IPS-NIHi11 (cell line): ENCODE results near the gene WDR77.

Source experiments
- DNase-seq: peaks from one replicate; pipeline ENCODE4 v3.0.0; 2012; ENCODE audit warnings: mixed read lengths, low spot score

Gene WDR77

DNA sequence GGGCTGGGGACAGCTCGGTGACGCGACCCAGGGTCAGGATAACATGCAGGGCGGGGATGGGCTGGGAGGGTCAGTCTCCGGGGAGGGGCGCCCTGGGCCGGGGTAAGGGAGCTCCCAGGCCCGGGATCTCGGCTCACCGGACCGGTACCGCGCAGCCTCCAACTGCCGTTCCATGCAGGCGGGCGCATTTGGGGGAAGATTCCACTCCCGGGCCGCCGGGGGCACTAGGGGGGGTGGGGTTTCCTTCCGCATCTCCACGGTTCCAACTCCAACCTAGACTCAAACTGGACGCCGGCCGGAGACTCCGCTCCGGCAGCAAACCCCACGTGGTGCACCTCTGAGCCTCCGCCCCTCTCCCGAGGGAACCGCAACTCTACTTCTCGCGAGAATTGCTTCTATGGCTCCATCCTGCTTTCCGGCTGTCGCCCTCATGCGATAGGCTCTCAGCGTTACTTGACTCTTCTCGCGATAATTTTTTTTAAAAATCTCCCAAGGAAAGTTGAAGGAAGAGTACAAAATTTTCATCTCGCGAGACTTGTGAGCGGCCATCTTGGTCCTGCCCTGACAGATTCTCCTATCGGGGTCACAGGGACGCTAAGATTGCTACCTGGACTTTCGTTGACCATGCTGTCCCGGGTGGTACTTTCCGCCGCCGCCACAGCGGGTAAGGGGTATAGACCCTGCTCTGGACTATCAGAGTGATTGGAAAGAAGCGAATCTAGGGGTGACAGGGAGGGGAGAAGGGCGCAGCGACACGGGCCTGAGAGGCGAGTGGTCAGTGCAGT lies at the start of gene WDR77, which contains the start of gene ATP5PB:
WDR77 (minus strand) TSS at position 339 of the 785 bp plus-strand sequence; CDS start at position 252, 87 bp downstream.
ATP5PB (plus strand) TSS at position 547 of the 785 bp plus-strand sequence; CDS start at position 625, 78 bp downstream.
- DNase-seq = peak; percentile 100

- no peak for DNase-seq
Observed at GRCh38 chr1:111497592-111497991, 48.5 kb upstream of the WDR77 start.

DNA sequence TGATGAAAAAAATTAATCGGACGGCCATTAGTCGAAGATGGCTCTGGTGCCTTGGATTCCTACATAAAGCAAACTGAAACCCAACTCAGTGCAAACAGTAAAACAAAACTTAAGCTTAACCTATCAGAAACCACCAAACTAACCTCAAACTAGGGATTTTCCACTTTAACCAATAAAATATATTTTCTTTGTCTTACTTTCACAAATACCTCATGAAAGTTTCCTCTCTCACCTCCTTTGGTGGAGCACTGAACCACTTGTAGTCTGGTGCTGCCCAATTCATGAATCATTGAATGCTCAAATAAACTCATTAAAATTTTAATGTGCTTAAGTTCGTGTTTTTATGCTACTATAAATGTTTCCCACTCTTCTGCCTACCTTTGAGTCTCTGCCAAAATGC lies 47.3 kb upstream of the WDR77 start:
- no peak for DNase-seq

DNA sequence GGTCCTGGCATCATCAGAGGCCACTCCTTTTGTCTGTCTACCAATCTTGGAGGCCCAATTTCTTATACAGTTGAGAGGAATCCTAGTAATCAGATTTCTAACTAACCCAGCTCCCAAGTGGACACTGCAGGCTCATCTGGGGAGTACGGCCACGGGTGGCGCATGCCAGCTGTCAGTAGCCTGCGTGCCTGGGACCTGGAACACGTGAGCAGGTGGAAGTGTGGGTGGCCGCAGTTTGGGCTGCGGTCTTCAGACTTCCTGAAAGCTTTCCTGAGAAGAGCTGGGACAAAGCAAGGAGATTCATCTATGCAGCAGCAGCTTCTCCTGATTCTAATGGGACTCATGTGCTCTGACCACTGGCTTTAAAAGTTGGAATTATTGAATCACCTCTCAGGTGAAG lies 42.0 kb upstream of the WDR77 start:
- DNase-seq = no peak

- DNase-seq = no peak
Observed at GRCh38 chr1:111490220-111490619, 41.2 kb upstream of the WDR77 start.

- DNase-seq = no peak
Observed at GRCh38 chr1:111489604-111490003, 40.5 kb upstream of the WDR77 start.

GRCh38 chr1:111488669-111489068 lies 39.6 kb upstream of the WDR77 start:
- no peak for DNase-seq

DNA sequence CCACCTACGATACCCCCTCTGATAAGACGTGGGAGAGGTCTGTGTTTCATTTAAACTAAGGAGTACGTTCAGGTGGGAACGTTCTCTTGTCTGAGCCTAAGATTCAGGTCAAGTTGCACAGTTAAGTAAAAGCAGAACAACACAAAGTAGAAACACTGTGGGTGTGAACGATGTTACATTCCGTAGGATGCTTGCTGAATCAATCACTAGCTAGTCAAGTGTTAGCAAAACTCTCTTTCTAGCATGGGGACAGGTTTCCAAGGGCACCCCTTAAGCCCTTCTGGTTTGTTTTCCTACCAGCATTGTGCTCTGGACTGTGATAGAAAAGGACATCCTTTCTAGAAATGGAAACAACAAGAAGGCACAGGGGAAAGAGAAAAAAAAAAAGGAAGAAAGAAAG lies 38.1 kb upstream of the WDR77 start:
- DNase-seq = no peak

GRCh38 chr1:111486431-111486830 lies 37.4 kb upstream of the WDR77 start:
- no peak for DNase-seq

GRCh38 chr1:111484391-111485026 lies 35.5 kb upstream of the WDR77 start:
- DNase-seq = no peak

- DNase-seq = no peak
Observed at GRCh38 chr1:111483876-111484275, 34.8 kb upstream of the WDR77 start.

GRCh38 chr1:111483166-111483565 lies 34.1 kb upstream of the WDR77 start:
- DNase-seq = no peak

DNA sequence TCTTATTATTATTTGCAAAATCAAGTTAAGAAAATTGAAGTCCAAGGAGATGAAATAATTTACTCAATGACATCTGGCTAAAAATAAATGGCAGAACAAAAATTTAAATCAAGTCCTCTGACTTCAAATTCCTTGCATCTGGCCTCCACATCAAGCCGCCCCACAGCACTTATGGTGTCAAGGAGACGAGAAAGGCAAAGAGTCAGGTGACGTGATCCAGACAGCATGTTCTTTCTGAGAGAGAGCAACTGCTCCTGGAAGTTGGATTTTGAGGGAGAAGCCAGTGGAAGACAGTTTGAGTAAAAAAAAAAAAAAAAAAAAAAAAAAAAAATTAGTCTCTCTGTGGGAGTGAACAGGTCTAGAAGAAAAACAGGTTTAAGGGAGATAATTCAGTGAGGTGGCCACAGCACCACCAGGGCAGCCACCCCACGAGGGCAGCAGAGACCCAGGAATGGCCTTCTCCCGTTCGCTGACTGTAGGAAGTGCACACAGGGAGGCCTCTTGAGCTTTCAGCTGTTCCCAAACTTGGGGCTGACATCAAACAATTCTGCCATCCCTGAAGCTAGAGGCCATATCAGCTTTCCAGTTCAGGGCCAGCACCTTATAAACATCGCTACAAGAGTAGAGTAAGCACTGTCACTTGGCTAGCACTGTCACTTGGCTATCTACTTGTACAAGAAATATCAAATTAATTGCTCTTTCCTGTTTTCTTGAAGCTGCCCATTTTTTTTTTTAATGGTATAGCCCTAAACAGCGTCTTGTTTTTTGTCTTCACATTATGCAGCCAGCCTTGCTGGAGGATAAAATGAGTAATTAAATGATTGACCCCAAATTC lies 32.5 kb upstream of the WDR77 start:
- peak; percentile 82 for DNase-seq

GRCh38 chr1:111480674-111481073 lies 31.6 kb upstream of the WDR77 start:
- DNase-seq = no peak

- no peak for DNase-seq
Observed at GRCh38 chr1:111476761-111477309, 27.8 kb upstream of the WDR77 start.

GRCh38 chr1:111476214-111476613 lies 27.2 kb upstream of the WDR77 start:
- DNase-seq = no peak

- no peak for DNase-seq
Observed at GRCh38 chr1:111475701-111476100, 26.6 kb upstream of the WDR77 start.

- no peak for DNase-seq
Observed at GRCh38 chr1:111474521-111474920, 25.5 kb upstream of the WDR77 start.

- no peak for DNase-seq
Observed at GRCh38 chr1:111474106-111474505, 25.1 kb upstream of the WDR77 start.

- no peak for DNase-seq
Observed at GRCh38 chr1:111471538-111471937, 22.5 kb upstream of the WDR77 start.

DNA sequence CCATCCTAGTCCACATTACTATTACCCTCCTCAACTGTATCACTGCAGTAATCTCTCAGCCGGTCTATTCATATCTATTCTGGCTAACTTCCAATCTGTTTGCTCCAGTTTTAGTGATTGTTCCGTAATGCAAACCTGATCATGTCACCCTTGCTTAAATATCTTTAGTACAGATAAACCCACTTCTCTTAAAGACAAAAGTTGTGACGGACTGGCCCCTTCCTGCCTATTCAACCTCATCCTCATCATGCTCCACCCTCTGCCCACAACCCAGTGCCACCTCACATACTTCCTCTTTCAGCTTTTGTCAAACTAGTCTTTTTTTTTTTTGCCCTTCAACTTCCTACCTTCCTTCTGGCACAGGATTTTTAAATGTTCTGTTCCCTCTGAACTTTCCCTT lies 22.0 kb upstream of the WDR77 start:
- DNase-seq = no peak

GRCh38 chr1:111470596-111470995 lies 21.5 kb upstream of the WDR77 start:
- no peak for DNase-seq
